SK-N-SH treated with all-trans-retinoic acid at 6 μM for 48 hours (cell line): ENCODE measurements around the gene CD46.

Experiments used
- ATAC-seq: fragments of 200-7000 bp; cut with Tn5 transposase; 3 replicates; pipeline ENCODE4 v1.9.1; 2020; ENCODE audit warnings: mild to moderate bottlenecking, moderate library complexity
- ARNTL ChIP-seq: fragments of 450-650 bp; formaldehyde crosslinking; IDR thresholded peaks from 2 replicates; pipeline ENCODE4 v1.5.0; 2020; ENCODE audit warnings: low read depth, mild to moderate bottlenecking, moderate library complexity, borderline replicate concordance
- BACH2 ChIP-seq: fragments of 250-450 bp; sonication (Bioruptor Pico); IDR thresholded peaks from 2 replicates; pipeline ENCODE4 v1.9.0; 2021; ENCODE audit warnings: mild to moderate bottlenecking, borderline replicate concordance
- CSDC2 ChIP-seq: fragments of 250-450 bp; sonication (Bioruptor Pico); IDR thresholded peaks from 2 replicates; pipeline ENCODE4 v1.5.0; 2020; ENCODE audit warnings: mild to moderate bottlenecking, moderate library complexity
- ESRRG ChIP-seq: fragments of 250-450 bp; sonication (Bioruptor Pico); IDR thresholded peaks from 2 replicates; pipeline ENCODE4 v1.6.1; 2021; ENCODE audit warnings: mild to moderate bottlenecking
- GLIS3 ChIP-seq: fragments of 250-450 bp; sonication (Bioruptor Pico); IDR thresholded peaks from 2 replicates; pipeline ENCODE4 v1.5.0; 2020; ENCODE audit warnings: mild to moderate bottlenecking, moderate library complexity
- ISL1 ChIP-seq: fragments of 250-450 bp; sonication (Bioruptor Pico); IDR thresholded peaks from 2 replicates; pipeline ENCODE4 v2.1.2; 2022; ENCODE audit warnings: mild to moderate bottlenecking, moderate library complexity
- OSR1 ChIP-seq: fragments of 250-450 bp; sonication (Bioruptor Pico); IDR thresholded peaks from 2 replicates; pipeline ENCODE4 v1.8.0; 2022; ENCODE audit warnings: moderate library complexity, mild to moderate bottlenecking, inconsistent platforms
- PPARA ChIP-seq: fragments of 250-450 bp; sonication (Bioruptor Pico); IDR thresholded peaks from 2 replicates; pipeline ENCODE4 v1.5.0; 2020; ENCODE audit warnings: mild to moderate bottlenecking, borderline replicate concordance
- RARB ChIP-seq: fragments of 250-450 bp; sonication (Bioruptor Pico); IDR thresholded peaks from 2 replicates; pipeline ENCODE4 v1.8.0; 2021; ENCODE audit warnings: mild to moderate bottlenecking, moderate library complexity
- SNAI2 ChIP-seq: fragments of 250-450 bp; sonication (Bioruptor Pico); IDR thresholded peaks from 2 replicates; pipeline ENCODE4 v1.5.0; 2020; ENCODE audit warnings: mild to moderate bottlenecking, moderate library complexity
- TCF4 ChIP-seq: fragments of 250-450 bp; sonication (Bioruptor Pico); IDR thresholded peaks from 2 replicates; pipeline ENCODE4 v1.8.0; 2021; ENCODE audit warnings: mild to moderate bottlenecking, moderate library complexity, borderline replicate concordance
- TOX ChIP-seq: fragments of 250-450 bp; sonication (Bioruptor Pico); IDR thresholded peaks from 2 replicates; pipeline ENCODE4 v1.8.0; 2021; ENCODE audit warnings: mild to moderate bottlenecking, moderate library complexity, borderline replicate concordance
- ZC3H10 ChIP-seq: fragments of 250-450 bp; sonication (Bioruptor Pico); IDR thresholded peaks from 2 replicates; pipeline ENCODE4 v1.5.1; 2021; ENCODE audit warnings: mild to moderate bottlenecking, moderate library complexity
- ZFP3 ChIP-seq: fragments of 250-450 bp; sonication (Bioruptor Pico); IDR thresholded peaks from 2 replicates; pipeline ENCODE4 v1.5.0; 2020; ENCODE audit warnings: mild to moderate bottlenecking, moderate library complexity
- ZFP30 ChIP-seq: fragments of 450-650 bp; formaldehyde crosslinking; IDR thresholded peaks from 2 replicates; pipeline ENCODE4 v1.5.0; 2022; ENCODE audit warnings: mild to moderate bottlenecking, moderate library complexity
- ZNF565 ChIP-seq: fragments of 450-650 bp; formaldehyde crosslinking; conservative IDR thresholded peaks from 2 replicates; pipeline ENCODE4 v1.5.0; 2020; ENCODE audit warnings: low read depth, mild to moderate bottlenecking, moderate library complexity
- ZNF70 ChIP-seq: fragments of 450-650 bp; formaldehyde crosslinking; IDR thresholded peaks from 2 replicates; pipeline ENCODE4 v1.5.0; 2020; ENCODE audit warnings: mild to moderate bottlenecking, moderate library complexity
- ZNF8 ChIP-seq: fragments of 450-650 bp; formaldehyde crosslinking; IDR thresholded peaks from 2 replicates; pipeline ENCODE4 v1.5.0; 2020; ENCODE audit warnings: mild to moderate bottlenecking, moderate library complexity
- TF ChIP-seq, protein P1 (sequence below): fragments of 250-450 bp; sonication (Bioruptor Pico); IDR thresholded peaks from 2 replicates; pipeline ENCODE4 v1.8.0; 2021; ENCODE audit warnings: low read depth, mild to moderate bottlenecking, moderate library complexity, borderline replicate concordance
- TF ChIP-seq, protein P2 (sequence below): fragments of 250-450 bp; sonication (Bioruptor Pico); IDR thresholded peaks from 2 replicates; pipeline ENCODE4 v1.5.1; 2021; ENCODE audit warnings: mild to moderate bottlenecking, moderate library complexity
- TF ChIP-seq, protein P3 (sequence below): fragments of 250-450 bp; sonication (Bioruptor Pico); IDR thresholded peaks from 2 replicates; pipeline ENCODE4 v1.5.1; 2020; ENCODE audit warnings: low read depth, mild to moderate bottlenecking, moderate library complexity
- TF ChIP-seq, protein P4 (sequence below): fragments of 250-450 bp; sonication (Bioruptor Pico); IDR thresholded peaks from 2 replicates; pipeline ENCODE4 v1.8.0; 2020; ENCODE audit warnings: mild to moderate bottlenecking, moderate library complexity, borderline replicate concordance

CD46 gene

DNA sequence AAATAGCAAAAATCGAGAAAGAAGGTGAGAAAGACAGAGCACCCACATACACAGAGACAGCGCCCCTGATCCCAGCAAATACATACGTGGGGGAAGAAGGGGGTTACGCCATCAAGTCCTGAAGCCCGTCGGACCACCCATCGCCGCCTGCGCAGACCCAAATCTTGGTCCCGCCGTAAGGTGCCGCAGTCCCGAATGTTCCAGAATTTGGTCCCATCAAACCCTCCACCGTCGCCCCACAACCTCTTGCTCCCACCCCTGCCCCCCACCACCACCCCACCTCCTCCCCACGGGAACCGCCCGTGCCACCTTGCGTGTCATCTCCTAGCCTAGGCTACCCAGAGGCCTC, 71.7 kb downstream of the CD46 start:
- ATAC-seq: no peak
- no peak for TF ChIP-seq ISL1 (CRISPR knock-in tag)
- TF ChIP-seq, protein P1, sequence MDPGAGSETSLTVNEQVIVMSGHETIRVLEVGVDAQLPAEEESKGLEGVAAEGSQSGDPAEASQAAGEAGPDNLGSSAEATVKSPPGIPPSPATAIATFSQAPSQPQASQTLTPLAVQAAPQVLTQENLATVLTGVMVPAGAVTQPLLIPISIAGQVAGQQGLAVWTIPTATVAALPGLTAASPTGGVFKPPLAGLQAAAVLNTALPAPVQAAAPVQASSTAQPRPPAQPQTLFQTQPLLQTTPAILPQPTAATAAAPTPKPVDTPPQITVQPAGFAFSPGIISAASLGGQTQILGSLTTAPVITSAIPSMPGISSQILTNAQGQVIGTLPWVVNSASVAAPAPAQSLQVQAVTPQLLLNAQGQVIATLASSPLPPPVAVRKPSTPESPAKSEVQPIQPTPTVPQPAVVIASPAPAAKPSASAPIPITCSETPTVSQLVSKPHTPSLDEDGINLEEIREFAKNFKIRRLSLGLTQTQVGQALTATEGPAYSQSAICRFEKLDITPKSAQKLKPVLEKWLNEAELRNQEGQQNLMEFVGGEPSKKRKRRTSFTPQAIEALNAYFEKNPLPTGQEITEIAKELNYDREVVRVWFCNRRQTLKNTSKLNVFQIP (CRISPR knock-in tag): no peak
- TF ChIP-seq SNAI2: no peak
- no peak for TF ChIP-seq PPARA (CRISPR knock-in tag)
- TF ChIP-seq GLIS3 (CRISPR knock-in tag): no peak
- TF ChIP-seq OSR1: no peak
- no peak for TF ChIP-seq ZNF565 (CRISPR knock-in tag)
- TF ChIP-seq RARB (CRISPR knock-in tag): no peak
- TF ChIP-seq ZC3H10: no peak
- no peak for TF ChIP-seq ZNF70 (CRISPR knock-in tag)
- TF ChIP-seq ZNF8 (CRISPR knock-in tag): no peak
- TF ChIP-seq, protein P2, sequence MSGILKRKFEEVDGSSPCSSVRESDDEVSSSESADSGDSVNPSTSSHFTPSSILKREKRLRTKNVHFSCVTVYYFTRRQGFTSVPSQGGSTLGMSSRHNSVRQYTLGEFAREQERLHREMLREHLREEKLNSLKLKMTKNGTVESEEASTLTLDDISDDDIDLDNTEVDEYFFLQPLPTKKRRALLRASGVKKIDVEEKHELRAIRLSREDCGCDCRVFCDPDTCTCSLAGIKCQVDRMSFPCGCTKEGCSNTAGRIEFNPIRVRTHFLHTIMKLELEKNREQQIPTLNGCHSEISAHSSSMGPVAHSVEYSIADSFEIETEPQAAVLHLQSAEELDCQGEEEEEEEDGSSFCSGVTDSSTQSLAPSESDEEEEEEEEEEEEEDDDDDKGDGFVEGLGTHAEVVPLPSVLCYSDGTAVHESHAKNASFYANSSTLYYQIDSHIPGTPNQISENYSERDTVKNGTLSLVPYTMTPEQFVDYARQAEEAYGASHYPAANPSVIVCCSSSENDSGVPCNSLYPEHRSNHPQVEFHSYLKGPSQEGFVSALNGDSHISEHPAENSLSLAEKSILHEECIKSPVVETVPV (CRISPR knock-in tag): no peak
- TF ChIP-seq ZFP30 (CRISPR knock-in tag): no peak
- no peak for TF ChIP-seq CSDC2 (CRISPR knock-in tag)
- no peak for TF ChIP-seq ZFP3
- TF ChIP-seq BACH2 (CRISPR knock-in tag): no peak
- TF ChIP-seq, protein P3, sequence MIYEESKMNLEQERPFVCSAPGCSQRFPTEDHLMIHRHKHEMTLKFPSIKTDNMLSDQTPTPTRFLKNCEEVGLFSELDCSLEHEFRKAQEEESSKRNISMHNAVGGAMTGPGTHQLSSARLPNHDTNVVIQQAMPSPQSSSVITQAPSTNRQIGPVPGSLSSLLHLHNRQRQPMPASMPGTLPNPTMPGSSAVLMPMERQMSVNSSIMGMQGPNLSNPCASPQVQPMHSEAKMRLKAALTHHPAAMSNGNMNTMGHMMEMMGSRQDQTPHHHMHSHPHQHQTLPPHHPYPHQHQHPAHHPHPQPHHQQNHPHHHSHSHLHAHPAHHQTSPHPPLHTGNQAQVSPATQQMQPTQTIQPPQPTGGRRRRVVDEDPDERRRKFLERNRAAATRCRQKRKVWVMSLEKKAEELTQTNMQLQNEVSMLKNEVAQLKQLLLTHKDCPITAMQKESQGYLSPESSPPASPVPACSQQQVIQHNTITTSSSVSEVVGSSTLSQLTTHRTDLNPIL: no peak
- TF ChIP-seq TOX: no peak
- TF ChIP-seq TCF4 (CRISPR knock-in tag): no peak
- TF ChIP-seq ARNTL (CRISPR knock-in tag): no peak

DNA sequence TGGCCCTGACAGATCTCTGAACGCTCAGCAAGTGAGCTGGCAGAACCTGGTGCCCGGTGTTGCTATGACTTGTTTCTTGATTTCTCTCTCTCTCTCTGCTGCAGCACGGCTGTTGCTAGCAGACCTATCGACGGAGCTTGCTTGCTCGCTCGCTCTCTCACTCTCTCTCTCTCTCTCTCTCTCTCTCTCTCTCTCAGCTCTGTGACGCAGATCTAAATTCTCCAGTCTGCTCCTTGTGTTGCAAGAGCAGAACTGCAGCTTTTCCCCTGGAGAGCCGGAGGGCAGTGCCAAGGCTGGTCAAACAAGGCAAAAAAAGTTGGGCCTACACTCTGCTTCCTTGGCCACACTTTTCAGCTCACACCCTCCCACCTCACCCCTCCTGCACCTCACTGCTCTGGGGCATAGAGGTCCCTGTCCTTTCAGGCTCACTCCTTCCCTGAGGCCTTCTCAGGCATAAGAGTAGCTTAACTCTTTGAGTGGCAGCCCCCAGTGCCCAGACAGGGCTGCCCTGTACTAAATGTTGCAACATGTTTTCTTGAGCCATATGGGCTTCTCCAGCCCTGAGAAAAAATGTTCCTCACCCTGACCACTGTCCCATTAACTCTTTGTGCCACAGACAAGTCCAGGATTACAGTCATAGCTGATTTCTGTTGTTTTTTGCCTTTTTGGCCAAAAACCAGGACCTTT, 72.2 kb downstream of the CD46 start:
- ATAC-seq: peak; percentile 89

More for the DNA sequence above, 72.2 kb downstream of the CD46 start:
- TF ChIP-seq, protein P4, sequence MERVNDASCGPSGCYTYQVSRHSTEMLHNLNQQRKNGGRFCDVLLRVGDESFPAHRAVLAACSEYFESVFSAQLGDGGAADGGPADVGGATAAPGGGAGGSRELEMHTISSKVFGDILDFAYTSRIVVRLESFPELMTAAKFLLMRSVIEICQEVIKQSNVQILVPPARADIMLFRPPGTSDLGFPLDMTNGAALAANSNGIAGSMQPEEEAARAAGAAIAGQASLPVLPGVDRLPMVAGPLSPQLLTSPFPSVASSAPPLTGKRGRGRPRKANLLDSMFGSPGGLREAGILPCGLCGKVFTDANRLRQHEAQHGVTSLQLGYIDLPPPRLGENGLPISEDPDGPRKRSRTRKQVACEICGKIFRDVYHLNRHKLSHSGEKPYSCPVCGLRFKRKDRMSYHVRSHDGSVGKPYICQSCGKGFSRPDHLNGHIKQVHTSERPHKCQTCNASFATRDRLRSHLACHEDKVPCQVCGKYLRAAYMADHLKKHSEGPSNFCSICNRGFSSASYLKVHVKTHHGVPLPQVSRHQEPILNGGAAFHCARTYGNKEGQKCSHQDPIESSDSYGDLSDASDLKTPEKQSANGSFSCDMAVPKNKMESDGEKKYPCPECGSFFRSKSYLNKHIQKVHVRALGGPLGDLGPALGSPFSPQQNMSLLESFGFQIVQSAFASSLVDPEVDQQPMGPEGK (CRISPR knock-in tag): no peak
- TF ChIP-seq TOX (peak; percentile 82; the same call in 1 of the 2 replicates), ZFP3 (no peak), ZNF70 (CRISPR knock-in tag) (no peak), BACH2 (CRISPR knock-in tag) (no peak), CSDC2 (CRISPR knock-in tag) (no peak), SNAI2 (no peak), ISL1 (CRISPR knock-in tag) (no peak), ZNF565 (CRISPR knock-in tag) (no peak), ZFP30 (CRISPR knock-in tag) (no peak), PPARA (CRISPR knock-in tag) (no peak), RARB (CRISPR knock-in tag) (peak; percentile 60; the same call in 1 of the 2 replicates), ESRRG (CRISPR knock-in tag) (no peak)
- TF ChIP-seq, protein P3: no peak
- TF ChIP-seq, protein P2 (CRISPR knock-in tag): no peak
- TF ChIP-seq, protein P1 (CRISPR knock-in tag): peak; percentile 81; the same call in 1 of the 2 replicates
